ENCODE results near the gene TIMM21.

Gene TIMM21

DNA sequence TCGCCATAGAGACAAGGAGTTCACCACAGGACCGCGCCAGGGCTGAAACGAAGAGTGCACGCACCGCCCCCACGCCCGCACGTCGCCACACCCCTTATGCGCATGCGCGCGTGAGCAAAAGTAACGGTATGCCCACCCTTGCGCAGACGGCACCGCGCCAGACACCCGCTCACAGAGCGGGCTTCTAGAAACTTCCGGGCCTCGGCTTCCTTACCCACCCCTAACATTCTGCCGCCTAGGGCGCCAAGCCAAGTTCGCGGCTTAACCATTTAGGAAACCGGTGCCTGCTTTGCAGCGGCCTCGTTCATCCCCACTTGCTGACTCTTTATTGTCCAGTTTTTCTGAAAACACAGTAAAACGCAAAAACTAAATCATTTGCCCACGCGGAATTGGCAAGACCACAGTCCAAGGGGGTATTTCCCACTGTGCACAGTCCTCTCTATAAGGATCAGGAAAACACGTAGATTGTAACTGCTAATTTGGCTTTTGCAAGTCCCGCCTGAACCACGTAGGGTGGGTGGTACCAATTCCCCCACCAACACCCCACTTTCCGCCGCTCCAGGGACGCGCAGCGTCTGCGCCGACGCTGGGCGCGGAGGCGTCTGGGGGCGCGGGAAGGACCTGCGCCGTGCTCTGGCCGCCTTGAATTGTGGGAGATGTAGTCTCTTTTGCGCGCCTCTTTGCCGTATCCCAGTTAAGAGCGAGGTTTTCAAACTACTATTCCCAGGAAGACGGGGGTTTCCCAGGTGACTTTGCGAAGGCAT lies at the start of gene TIMM21, which contains the start of gene FBXO15:
TSS of gene TIMM21 (plus strand) at position 745 of the 764 bp plus-strand sequence. CDS start 286 bp downstream, outside the sequence.
TSS of gene FBXO15 (minus strand) at position 56 of the 764 bp plus-strand sequence. CDS start at position 7, 49 bp downstream.
- peak; percentile 32 for DNase-seq (ENCODE audit: insufficient read length, low spot score)
- peak; percentile 47; the same call in 1 of the 2 replicates for TF ChIP-seq POLR2A (IDR thresholded peaks at IDR 0.05; ENCODE audit: low read depth, low read length)
- FAIRE-seq: no peak

DNA sequence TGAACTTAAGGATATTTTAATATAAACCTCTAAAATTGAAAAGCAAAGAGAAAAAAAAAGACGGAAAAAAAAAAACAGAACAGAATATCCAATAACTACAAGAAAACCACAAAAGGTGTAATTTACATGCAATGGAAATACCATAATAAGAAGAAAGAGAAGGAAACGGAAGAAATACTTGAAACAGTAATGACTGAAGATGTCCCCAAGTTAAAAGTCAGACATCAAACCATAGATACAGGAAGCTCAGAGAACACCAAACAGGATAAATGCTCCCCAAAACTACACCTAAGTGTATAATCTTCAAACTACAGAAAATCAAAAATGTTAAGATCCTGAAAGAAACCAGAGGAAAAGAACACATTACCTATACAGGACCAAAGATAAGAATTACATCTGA lies 39.9 kb upstream of the TIMM21 start:
- FAIRE-seq (no peak), DNase-seq (ENCODE audit: insufficient read length, low spot score) (no peak)
- TF ChIP-seq POLR2A (IDR thresholded peaks at IDR 0.05; ENCODE audit: low read depth, low read length): no peak

GRCh38 chr18:74110149-74110548 lies 38.2 kb upstream of the TIMM21 start:
- FAIRE-seq: no peak

GRCh38 chr18:74110976-74111375 lies 37.3 kb upstream of the TIMM21 start:
- no peak for TF ChIP-seq POLR2A (IDR thresholded peaks at IDR 0.05; ENCODE audit: low read depth, low read length)
- FAIRE-seq (no peak), DNase-seq (ENCODE audit: insufficient read length, low spot score) (no peak)

More at GRCh38 chr18:74110149-74110548, 38.2 kb upstream of the TIMM21 start:
- no peak for TF ChIP-seq POLR2A (IDR thresholded peaks at IDR 0.05; ENCODE audit: low read depth, low read length)
- no peak for DNase-seq (ENCODE audit: insufficient read length, low spot score)

DNA sequence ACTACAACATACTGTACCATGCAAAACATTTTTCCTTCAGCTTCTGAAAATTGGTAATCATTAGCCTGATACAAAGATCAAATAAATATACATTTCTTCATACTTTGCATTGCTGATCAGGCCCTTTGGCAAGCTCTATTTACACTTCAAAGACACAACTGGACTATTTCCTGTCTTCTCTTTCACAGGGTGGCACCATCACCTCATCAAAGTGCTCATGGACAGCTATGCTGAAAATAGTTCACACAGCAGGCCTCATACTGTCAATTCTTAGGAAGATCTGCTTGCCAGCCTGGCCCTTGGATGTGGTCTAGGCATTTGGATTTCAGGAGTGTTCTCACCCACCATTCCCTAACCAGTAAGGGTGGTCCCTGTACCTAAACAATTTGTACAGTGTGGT lies 34.6 kb upstream of the TIMM21 start:
- TF ChIP-seq POLR2A (IDR thresholded peaks at IDR 0.05; ENCODE audit: low read depth, low read length): no peak
- no peak for DNase-seq (ENCODE audit: insufficient read length, low spot score)
- FAIRE-seq: no peak

DNA sequence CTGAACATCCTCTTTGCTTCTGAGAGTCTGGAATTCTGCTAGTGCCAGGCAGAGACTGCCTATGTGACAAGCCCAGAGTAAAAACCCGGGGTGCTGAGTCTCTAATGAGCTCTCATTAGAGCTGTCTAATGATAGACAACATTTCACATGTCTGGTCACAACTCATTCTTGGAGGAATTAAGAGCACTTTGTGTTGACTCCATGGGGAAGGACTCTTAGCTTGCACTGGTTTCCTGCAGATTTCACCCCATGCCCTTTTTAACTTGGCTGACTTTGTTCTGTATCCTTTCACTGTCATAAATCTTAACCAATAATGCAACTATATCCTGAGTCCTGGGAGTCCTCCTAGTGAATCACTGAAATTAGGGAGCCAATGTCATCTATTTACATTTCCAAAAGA lies 34.2 kb upstream of the TIMM21 start:
- DNase-seq (ENCODE audit: insufficient read length, low spot score) (no peak), FAIRE-seq (no peak)
- TF ChIP-seq POLR2A (IDR thresholded peaks at IDR 0.05; ENCODE audit: low read depth, low read length): no peak

GRCh38 chr18:74115046-74115445 lies 33.3 kb upstream of the TIMM21 start:
- no peak for DNase-seq (ENCODE audit: insufficient read length, low spot score)
- FAIRE-seq: no peak
- no peak for TF ChIP-seq POLR2A (IDR thresholded peaks at IDR 0.05; ENCODE audit: low read depth, low read length)

DNA sequence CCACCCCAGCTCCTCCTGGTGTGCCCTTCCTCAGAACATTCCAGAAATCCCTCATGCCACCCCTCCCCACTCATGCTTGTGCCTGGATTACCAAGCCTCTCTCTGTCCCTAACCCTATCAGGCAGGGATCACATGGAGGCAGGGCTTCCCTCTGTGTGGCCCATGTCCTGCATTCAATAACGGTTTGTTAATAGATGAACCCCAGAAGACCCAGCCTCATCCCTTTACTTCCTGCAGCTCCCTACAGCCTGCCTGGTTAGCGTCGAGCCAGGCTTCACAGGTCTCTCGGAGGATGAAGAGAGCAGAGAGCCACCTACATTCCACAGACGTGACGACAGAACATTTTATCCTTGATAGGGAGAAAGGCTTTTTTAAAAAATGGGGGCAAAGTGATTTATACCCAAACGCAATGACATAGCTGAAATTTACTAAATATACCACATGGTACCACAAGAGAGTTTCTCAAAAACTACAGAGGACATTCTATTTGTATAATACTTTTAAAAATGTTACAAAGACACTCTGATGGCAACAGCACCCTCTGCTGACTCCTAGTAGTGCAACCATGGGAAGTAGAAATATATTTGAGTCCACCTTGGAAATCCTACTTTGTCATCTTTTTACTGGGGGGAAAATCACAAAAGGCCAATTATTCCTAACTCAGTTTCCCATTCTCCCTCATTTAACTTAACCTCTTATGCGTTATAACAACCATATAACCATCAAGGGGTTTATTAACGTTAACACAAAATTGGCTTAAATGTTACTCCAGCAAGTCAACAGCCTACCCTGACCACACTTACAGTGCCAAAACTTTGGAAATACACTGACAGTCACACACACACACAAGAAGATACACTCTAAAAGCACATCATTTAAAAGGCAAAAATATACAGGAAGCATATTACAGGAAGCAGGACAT lies 31.4 kb upstream of the TIMM21 start:
- DNase-seq (ENCODE audit: insufficient read length, low spot score) (no peak), FAIRE-seq (no peak)
- TF ChIP-seq POLR2A (IDR thresholded peaks at IDR 0.05; ENCODE audit: low read depth, low read length): no peak

DNA sequence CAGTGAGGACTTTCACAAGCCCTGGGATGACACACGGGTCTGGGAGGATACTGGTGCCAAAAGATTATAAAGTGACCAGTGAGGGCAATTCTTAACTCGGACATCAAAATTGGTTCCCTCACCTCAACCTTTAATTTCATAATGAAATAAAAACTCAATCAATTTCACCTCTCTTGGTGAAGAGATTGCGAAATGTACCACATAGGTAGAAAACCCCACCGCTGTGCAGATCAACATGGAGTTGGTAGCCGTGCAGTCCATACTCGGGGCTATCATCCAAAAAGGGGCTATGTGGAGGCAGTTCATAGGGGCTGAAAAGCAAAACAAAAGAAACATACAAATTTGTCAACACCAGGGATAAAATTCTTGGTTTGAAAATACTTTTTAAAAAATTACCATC lies 25.1 kb upstream of the TIMM21 start:
- no peak for TF ChIP-seq POLR2A (IDR thresholded peaks at IDR 0.05; ENCODE audit: low read depth, low read length)
- no peak for FAIRE-seq
- DNase-seq (ENCODE audit: insufficient read length, low spot score): no peak

GRCh38 chr18:74124642-74125041 lies 23.7 kb upstream of the TIMM21 start:
- FAIRE-seq: no peak
- TF ChIP-seq POLR2A (IDR thresholded peaks at IDR 0.05; ENCODE audit: low read depth, low read length): no peak
- no peak for DNase-seq (ENCODE audit: insufficient read length, low spot score)

GRCh38 chr18:74126684-74127655 lies 21.4 kb upstream of the TIMM21 start:
- DNase-seq (ENCODE audit: insufficient read length, low spot score) (no peak), FAIRE-seq (no peak)
- TF ChIP-seq POLR2A (IDR thresholded peaks at IDR 0.05; ENCODE audit: low read depth, low read length): no peak

GRCh38 chr18:74128159-74128558 lies 20.2 kb upstream of the TIMM21 start:
- no peak for DNase-seq (ENCODE audit: insufficient read length, low spot score)
- TF ChIP-seq POLR2A (IDR thresholded peaks at IDR 0.05; ENCODE audit: low read depth, low read length): no peak
- no peak for FAIRE-seq

GRCh38 chr18:74131124-74131523 lies 17.2 kb upstream of the TIMM21 start:
- FAIRE-seq: no peak
- no peak for TF ChIP-seq POLR2A (IDR thresholded peaks at IDR 0.05; ENCODE audit: low read depth, low read length)
- DNase-seq (ENCODE audit: insufficient read length, low spot score): no peak

All from H54 (cell line).